NCI-H2227 (cell line): Measurements from ENCODE around the gene AVP.
"Not testable (repeated sequence)": the region's sequence is repeated elsewhere in the genome, so short reads cannot be mapped to it uniquely, and the experiment has no call there.

Experiments
- DNase-seq: peaks from one replicate; lab custom pipeline; 2025; ENCODE audit not compliant: unreplicated experiment; lab: John Stamatoyannopoulos, UW

AVP gene

GRCh38 chr20:3084283-3084985, at the start of gene AVP:
Gene AVP (minus strand): TSS chr20:3084724. CDS start chr20:3084674, 50 bp downstream.
- DNase-seq: no peak

- DNase-seq: no peak
These were observed 49.6 kb upstream of the AVP start for GRCh38 chr20:3134151-3134550.

GRCh38 chr20:3133155-3133554, 48.6 kb upstream of the AVP start:
- no peak for DNase-seq

GRCh38 chr20:3130051-3130600, 45.6 kb upstream of the AVP start:
- DNase-seq: no peak

GRCh38 chr20:3129094-3129493, 44.6 kb upstream of the AVP start:
- no peak for DNase-seq

GRCh38 chr20:3128275-3128984, 43.9 kb upstream of the AVP start:
- no peak for DNase-seq

GRCh38 chr20:3126527-3126859, 42.0 kb upstream of the AVP start:
- DNase-seq: no peak

GRCh38 chr20:3125776-3126526, 41.4 kb upstream of the AVP start:
- not testable (repeated sequence) for DNase-seq

GRCh38 chr20:3124773-3125560, 40.4 kb upstream of the AVP start:
- not testable (repeated sequence) for DNase-seq

GRCh38 chr20:3124163-3124562, 39.6 kb upstream of the AVP start:
- DNase-seq: not testable (repeated sequence)

GRCh38 chr20:3123542-3123941, 39.0 kb upstream of the AVP start:
- no peak for DNase-seq

- no peak for DNase-seq
These were observed 37.6 kb upstream of the AVP start for GRCh38 chr20:3121955-3122610.

- DNase-seq: no peak
These were observed 36.9 kb upstream of the AVP start for GRCh38 chr20:3121271-3121911.

GRCh38 chr20:3119044-3119443, 34.5 kb upstream of the AVP start:
- DNase-seq: no peak

- peak; percentile 31 for DNase-seq
These were observed 33.4 kb upstream of the AVP start for GRCh38 chr20:3117839-3118379.

- DNase-seq: no peak
These were observed 31.8 kb upstream of the AVP start for GRCh38 chr20:3116341-3116740.

- peak; percentile 78 for DNase-seq
These were observed 30.9 kb upstream of the AVP start for GRCh38 chr20:3115190-3116107.

GRCh38 chr20:3111995-3112394, 27.5 kb upstream of the AVP start:
- DNase-seq: no peak

GRCh38 chr20:3111507-3111906, 27.0 kb upstream of the AVP start:
- no peak for DNase-seq
